Midbrain (tissue), 1 donor: ENCODE measurements around the gene ANKS1B.
"Not testable (repeated sequence)": the region's sequence is repeated elsewhere in the genome, so short reads cannot be mapped to it uniquely, and the experiment has no call there.

Source experiments
- DNase-seq: peaks from one replicate; lab custom pipeline; 2025; lab: John Stamatoyannopoulos, UW

Gene ANKS1B

GRCh38 chr12:99372257-99372920 lies 612.3 kb downstream of the ANKS1B start:
- DNase-seq: no peak

DNA sequence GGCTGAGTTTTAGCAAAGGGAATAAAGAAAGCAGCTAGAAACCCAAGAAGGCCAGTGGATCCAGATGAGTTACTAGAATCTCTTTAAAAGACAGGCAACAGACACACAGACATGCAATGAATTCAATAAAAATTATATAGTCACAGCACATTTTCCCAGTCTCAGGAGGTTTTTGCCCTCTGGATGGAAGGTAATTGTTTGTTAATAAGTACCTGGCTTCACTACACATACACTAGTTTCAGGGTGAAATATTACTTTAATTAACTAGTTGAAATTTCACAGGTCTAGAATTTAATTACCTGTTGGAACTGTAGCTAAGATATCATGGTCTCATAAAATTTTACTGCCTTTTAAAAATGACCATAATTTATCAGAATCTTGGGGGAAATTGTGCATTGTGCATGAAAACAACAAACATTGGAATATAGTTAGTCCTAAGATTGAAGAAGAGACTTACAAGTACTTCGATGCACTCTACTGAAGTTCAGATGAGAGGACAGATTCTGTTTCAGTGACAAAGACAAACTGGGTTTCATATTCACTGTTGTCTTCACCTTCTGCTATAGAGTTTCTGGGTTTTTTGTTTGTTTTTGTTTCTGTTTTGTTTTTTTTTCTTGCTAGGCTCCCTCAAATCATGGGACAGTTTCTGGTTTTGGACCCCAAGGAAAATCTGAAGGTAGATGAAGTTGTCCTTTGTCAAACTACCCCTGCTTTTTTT lies 614.2 kb downstream of the ANKS1B start:
- DNase-seq: no peak

GRCh38 chr12:99367181-99367580 lies 617.6 kb downstream of the ANKS1B start:
- no peak for DNase-seq

GRCh38 chr12:99352269-99352668 lies 632.5 kb downstream of the ANKS1B start:
- DNase-seq: no peak

- DNase-seq: no peak
Measured at GRCh38 chr12:99343960-99344359, 640.8 kb downstream of the ANKS1B start.

DNA sequence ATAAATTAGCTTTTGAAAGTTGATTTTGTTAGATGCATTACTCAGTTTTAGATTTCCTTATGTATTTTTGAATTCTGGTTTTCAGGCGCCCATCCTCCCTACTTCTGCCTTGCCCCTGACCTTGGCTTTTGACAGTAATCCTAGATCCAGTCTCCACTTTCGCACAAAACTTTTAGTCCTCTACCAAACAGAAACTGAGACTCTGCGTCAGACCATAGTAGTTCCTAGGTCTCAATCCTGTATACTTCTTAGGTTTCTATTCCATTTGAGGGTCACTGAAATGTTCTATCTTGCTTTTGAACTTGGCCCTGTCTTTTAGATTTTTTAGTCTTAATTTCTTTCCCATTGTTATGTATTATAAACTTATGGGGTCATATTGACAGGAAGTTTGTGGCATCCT lies 645.1 kb downstream of the ANKS1B start:
- DNase-seq: no peak

GRCh38 chr12:99334285-99335056 lies 650.3 kb downstream of the ANKS1B start:
- no peak for DNase-seq

DNA sequence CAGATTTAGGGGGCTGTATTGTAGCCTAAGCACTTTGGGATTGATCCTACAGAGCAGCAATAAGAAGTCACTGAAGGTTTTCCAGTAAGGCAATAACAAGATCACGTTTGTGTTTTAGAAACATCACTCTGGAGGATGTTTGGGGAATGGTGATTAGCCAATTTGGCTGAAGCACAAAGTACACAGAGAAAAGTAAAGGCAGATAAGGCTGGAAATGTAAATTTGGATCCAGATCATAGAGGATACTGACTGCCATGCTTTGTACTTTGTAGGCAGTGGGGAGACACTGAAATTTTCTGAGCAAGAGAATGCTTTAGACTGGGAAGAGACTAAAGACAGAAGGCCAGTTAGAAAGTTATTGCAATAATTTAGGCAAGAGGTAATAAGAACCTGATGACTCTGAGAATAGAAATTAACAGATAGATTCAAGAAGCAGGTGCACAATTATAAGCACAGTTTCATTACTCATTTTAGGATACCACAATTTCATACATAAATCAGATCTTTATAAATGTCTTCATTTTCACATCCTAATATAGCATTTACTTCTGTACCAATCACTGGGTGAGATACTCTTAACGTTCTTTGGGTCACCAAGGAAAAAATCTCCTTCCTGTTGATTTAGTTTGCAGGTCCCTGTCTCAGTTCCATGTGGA lies 651.7 kb downstream of the ANKS1B start:
- DNase-seq: no peak

- DNase-seq: no peak
Measured at GRCh38 chr12:99330216-99330615, 654.5 kb downstream of the ANKS1B start.

DNA sequence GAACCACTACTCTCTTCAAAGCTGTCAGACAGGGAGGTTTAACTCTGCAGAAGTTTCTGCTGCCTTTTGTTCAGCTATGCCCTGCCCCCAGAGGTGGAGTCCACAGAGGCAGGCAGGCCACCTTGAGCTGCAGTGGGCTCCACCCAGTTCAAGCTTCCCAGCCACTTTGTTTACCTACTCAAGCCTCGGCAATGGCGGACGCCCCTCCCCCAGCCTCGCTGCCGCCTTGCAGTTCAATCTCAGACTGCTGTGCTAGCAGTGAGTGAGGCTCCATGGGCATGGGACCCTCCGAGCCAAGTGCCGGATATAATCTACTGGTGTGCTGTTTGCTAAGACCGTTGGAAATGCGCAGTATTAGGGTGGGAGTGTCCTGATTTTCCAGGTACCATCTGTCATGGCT lies 663.5 kb downstream of the ANKS1B start:
- not testable (repeated sequence) for DNase-seq

GRCh38 chr12:99311373-99311772 lies 673.4 kb downstream of the ANKS1B start:
- no peak for DNase-seq

- DNase-seq: no peak
Measured at GRCh38 chr12:99309812-99310211, 674.9 kb downstream of the ANKS1B start.

DNA sequence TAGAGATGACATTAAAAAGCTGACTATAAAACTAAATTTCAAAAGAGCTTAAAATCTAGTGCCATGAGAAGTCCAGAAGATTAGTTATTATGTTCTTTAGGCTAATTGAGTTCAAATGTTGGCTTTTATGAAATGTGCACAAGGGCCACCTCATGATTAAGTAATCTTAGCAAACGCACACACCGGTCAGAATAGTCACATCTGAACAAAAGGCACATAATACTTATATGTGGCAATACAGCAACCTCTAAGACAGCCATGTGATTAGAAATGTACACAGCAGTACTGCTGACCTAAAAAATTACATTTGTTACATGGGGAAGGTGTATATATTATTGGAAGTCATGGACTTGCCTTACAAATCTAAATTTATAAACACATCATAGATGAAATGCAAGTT lies 681.9 kb downstream of the ANKS1B start:
- DNase-seq: no peak

- no peak for DNase-seq
Measured at GRCh38 chr12:99287136-99287535, 697.6 kb downstream of the ANKS1B start.

GRCh38 chr12:99284161-99284560 lies 700.6 kb downstream of the ANKS1B start:
- DNase-seq: no peak

GRCh38 chr12:99282624-99283023 lies 702.1 kb downstream of the ANKS1B start:
- DNase-seq: no peak

DNA sequence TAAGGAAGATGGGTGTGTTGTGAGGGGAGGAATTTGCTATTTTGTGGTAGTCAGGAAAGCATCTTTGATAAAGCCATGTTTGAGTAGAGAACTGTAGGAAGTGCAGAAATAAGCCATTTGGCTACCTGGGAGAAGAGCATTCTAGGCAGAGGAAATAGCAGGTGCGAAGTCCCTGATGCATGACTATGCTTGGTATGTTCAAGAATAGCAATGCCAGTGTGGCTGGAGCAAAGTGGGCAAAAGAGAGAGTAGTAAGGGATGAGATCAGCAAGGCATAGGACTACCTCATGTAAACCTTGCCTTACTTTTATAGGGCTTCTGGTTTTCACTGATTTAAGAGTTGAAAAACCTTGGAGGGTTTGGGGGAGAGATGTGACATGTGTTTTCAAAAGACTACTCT lies 702.6 kb downstream of the ANKS1B start:
- no peak for DNase-seq

DNA sequence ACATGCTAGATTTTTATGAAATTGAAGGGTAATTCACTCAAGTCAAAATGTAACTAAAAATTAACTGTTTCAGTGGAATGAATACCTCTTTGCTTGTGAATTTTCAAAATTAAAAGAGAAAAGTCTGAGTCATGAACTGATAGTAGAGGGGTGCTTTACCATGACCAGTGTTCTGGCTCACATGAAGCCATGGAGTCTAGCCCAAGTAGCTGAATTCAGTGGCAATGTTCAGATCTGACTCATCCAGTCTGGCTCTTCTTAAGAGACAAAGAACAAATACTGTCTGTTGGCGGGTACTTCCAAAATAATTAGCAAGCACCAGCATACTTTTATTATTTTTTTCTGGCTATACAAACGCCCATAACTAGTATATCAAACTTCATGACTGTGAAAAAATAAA lies 703.5 kb downstream of the ANKS1B start:
- DNase-seq: no peak

DNA sequence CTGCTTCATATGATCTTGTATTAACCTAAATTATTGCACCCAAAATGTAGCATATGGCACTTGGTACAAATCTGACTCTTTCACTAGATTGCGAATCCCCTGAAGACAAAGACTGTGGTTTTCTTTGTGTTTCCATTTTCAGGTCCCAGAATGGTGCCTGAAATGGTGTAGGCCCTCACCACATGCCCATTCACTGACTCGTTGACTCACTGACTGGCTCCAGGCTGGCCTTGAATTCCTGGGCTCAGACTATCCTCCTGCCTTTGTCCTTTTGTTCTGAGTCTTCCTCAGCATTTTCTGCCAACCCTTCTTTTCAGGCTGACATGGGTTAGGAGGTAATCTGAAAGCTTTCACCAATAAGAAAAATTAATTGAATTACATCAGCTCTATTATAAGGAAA lies 705.8 kb downstream of the ANKS1B start:
- DNase-seq: no peak

GRCh38 chr12:99277591-99278379 lies 707.0 kb downstream of the ANKS1B start:
- no peak for DNase-seq

DNA sequence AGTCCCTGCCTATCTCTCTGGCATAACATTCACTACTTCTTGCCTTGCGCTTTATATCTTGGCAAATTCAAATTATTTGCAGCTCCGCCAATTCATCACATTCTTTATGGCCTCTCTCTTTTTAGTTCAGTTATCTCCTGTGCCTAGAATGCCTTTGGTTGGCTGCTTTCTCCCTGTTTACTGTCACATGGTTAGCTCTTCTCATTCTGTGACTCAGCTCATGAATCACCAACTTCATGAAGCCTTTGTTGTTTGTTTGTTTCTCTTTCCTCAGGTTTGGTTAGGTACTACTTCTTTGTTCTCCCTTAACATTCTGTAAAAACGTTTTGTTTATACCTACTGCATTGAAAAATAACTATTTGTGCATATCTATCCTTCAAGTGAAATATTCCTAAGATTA lies 713.7 kb downstream of the ANKS1B start:
- DNase-seq: no peak

DNA sequence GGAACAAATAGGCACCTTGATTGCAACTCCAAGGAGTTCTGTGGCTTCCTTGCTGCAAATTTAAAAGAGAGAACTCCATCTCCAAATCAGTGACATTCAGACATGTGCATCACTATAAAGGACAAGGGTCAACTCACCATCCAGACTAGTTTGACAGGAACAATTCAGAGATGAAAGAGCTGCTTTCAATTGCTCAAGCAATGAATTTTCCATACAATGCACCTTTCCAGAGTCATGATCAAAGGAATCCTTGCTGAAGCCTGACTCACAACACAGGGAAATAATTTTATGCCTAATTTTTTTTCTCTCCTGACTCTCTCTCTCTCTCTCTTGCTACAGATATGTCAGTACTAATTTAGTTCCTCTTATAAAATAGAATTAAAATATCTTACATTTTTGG lies 717.7 kb downstream of the ANKS1B start:
- no peak for DNase-seq
